H54 (cell line): Measurements from ENCODE around the gene HEMK1.

Source experiments
- DNase-seq: peaks from one replicate; pipeline ENCODE4 v3.0.0; 2011; ENCODE audit warnings: low spot score, mixed read lengths; ENCODE audit not compliant: insufficient read length
- FAIRE-seq: peaks from 3 replicates; lab custom pipeline; 2011; peaks lifted over from hg19 to GRCh38; lab: Jason Lieb, UNC
- POLR2A ChIP-seq: IDR thresholded peaks from 2 replicates; pipeline ENCODE4 v1.6.1; 2011; ENCODE audit warnings: low read depth, mild to moderate bottlenecking, low read length

Gene HEMK1

DNA sequence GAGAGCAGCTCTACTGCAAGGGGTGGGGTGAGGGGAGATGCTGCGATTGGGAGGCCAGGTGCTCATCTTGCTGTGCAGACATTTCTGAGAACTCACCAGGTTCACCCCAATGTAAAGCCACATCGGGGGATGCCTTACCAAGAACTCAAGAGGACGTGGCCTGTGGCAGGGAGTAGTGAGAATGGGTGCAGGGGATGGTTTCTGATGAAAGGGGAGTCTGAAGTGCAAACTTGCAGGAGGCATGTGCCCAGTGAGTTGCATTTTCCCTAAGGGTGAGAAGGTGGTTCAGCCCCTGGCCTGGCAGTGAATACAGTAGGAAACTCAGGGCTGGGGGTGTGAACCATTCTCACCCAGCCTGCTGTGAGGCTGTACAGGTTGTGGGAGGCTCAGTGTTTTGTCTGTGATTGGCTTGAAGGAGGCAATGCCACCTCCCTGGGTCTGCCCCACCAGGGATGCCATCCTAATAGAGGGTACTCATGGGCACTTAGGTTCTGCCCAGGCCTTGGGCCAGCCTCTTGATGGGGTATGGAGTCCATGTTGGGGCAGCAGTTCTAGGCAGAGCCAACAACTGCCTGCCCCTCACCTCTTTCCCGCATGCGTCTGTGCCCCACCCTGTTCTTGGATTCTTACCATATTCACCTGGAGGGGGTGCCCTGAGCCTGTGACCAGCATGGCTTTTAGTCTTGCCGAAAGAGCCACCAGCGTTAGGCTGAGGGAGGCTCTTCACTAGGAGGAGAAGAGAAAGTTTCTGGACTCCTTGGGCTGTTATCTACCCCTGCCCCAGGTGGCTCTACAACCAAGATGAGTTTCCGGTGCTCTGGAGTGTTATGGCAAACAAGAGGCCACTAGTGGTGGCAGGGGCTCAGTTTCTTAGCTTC lies 4.5 kb downstream of the HEMK1 start:
- no peak for TF ChIP-seq POLR2A

DNA sequence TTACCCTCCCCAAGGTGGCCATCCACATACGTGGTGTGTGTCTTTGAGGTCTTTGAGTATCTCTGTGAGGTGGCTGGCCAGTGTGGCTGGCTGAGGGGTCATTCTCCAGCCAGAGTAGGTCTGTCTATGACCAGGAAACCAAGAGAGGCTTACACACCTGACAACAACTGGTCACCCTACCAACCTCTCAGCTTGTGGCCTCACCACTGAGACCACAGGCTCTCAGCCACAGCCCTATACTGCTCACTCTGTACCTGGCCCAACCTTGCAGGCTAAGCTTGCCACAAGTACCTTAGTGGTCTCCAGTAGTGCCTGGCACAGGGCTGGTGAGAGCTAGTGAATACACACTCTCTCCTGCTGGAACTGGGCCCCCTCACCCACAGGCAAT lies 5.1 kb downstream of the HEMK1 start:
- FAIRE-seq: no peak

More for the DNA sequence above, 4.5 kb downstream of the HEMK1 start:
- FAIRE-seq (no peak), DNase-seq (no peak)

DNA sequence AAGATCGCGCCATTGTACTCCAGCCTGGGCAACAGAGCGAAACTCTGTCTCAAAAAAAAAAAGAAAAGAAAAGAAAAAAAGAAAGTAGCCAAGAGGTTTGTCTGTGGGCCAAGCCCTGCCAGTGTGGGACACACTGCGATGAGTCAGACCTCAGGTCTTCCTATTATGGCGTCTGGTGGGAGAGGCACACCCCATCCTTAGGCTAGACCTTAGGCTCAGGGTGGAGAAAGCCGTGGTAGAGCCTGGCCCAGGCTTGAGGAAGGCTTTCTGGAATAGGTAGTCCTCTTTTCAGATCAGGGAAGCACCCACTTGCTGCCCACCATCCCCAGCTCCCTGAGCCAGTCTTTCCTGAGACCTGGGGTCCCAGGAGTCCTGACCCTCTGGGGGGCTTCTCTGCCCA lies 6.0 kb downstream of the HEMK1 start:
- no peak for TF ChIP-seq POLR2A
- FAIRE-seq: no peak

More for the DNA sequence above, 5.1 kb downstream of the HEMK1 start:
- DNase-seq: no peak
- no peak for TF ChIP-seq POLR2A

DNA sequence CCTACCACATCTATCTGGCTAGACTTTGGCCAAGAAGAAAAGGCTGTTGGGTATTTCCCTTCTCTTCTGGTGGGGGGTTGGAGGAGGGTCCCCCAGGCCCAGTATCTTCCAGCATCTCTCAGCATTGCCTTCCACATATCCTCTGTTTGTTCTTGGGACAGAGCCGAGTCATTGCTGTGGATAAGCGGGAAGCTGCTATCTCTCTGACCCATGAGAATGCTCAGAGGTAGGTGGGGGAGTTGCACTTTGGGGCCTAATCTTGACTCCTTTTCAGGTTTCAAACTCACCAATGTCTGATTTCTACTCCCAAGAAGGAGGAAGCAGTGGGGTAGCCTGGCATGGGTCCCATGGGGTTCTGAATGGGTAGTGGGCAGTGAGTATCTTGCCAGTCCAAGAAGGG lies 8.0 kb downstream of the HEMK1 start:
- no peak for DNase-seq
- TF ChIP-seq POLR2A: no peak
- no peak for FAIRE-seq

More for the DNA sequence above, 6.0 kb downstream of the HEMK1 start:
- peak; percentile 63 for DNase-seq

GRCh38 chr3:50580683-50581458 lies 11.5 kb downstream of the HEMK1 start:
- TF ChIP-seq POLR2A: no peak
- no peak for FAIRE-seq

GRCh38 chr3:50581459-50581842 lies 12.1 kb downstream of the HEMK1 start:
- no peak for TF ChIP-seq POLR2A
- DNase-seq (no peak), FAIRE-seq (no peak)

More at GRCh38 chr3:50580683-50581458, 11.5 kb downstream of the HEMK1 start:
- DNase-seq: no peak

- FAIRE-seq (no peak), DNase-seq (no peak)
- no peak for TF ChIP-seq POLR2A
These were observed 12.8 kb downstream of the HEMK1 start for GRCh38 chr3:50582083-50582482.

DNA sequence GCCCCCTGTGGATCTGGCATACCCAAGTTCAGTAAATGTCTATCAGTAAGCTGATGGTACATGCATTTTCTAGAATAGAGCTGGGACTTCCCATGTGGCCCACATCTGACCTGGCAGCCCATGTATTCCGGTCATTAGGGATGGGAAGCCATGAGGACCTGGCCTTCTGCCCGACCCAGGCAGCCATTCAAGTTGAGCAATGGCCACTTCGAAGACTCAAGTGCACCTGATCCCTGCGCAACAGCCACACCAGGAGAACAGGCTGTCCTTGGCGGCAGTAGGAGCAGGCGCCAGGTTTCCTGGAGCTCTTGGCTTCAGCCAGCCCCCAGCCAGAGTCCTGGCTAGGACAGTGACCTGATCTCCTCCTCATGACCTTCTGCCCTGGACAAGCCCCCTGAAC lies 14.6 kb downstream of the HEMK1 start:
- DNase-seq (no peak), FAIRE-seq (no peak)
- no peak for TF ChIP-seq POLR2A

GRCh38 chr3:50584391-50584790 lies 15.1 kb downstream of the HEMK1 start:
- no peak for FAIRE-seq
- no peak for DNase-seq
- no peak for TF ChIP-seq POLR2A

- DNase-seq (no peak), FAIRE-seq (no peak)
- no peak for TF ChIP-seq POLR2A
These were observed 16.8 kb downstream of the HEMK1 start for GRCh38 chr3:50585919-50586762.

DNA sequence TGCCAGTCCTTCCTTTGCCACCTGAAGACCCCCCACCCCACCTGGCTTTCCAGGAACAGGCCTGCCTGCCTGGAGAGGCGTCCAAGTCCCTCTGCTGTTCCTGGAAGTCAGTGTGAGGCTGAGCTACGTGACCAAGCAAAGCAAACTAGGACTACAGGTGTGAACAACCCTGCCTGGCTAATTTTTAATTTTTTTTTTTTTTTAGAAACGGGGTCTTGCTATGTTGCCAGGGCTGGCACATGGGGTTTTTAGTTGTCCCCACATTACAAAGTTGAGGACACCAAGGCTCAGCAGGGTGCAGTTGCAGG lies 17.4 kb downstream of the HEMK1 start:
- no peak for FAIRE-seq
- DNase-seq: no peak
- no peak for TF ChIP-seq POLR2A

GRCh38 chr3:50587373-50587772 lies 18.1 kb downstream of the HEMK1 start:
- no peak for TF ChIP-seq POLR2A
- DNase-seq (peak; percentile 35), FAIRE-seq (no peak)

- no peak for FAIRE-seq
- DNase-seq: no peak
- no peak for TF ChIP-seq POLR2A
These were observed 18.8 kb downstream of the HEMK1 start for GRCh38 chr3:50587806-50588758.
